OCI-LY7 (cell line): ENCODE data around the gene ICA1L. TPM values are rescaled to one million over a fixed set of nuclear protein-coding genes. Genes with fewer than 3 reads are reported as not detected.

ENCODE experiments used
- BruUV-seq: library from RNA; stranded (reverse); fragments of 400-500 nt; replicated peaks from 2 replicates; lab custom pipeline; 2021; lab: Mats Ljungman, UMichigan
- CTCF ChIA-PET: fragments of 300-600 bp; sonication (Branson Sonifier 250); formaldehyde crosslinking; loops from one replicate; lab custom pipeline; 2022; ENCODE audit warnings: antibody characterized with exemption; ENCODE audit not compliant: unreplicated experiment; lab: Charles Lee
- POLR2A ChIA-PET: fragments of 300-600 bp; sonication (Branson Sonifier 250); formaldehyde crosslinking; loops from one replicate; lab custom pipeline; 2022; ENCODE audit warnings: antibody characterized with exemption; lab: Charles Lee
- DNase-seq: peaks from one replicate; pipeline ENCODE4 v3.0.0-alpha.2; 2015; ENCODE audit warnings: low spot score
- H2AFZ ChIP-seq: fragments of 200-600 bp; sonication (generic), shearing (Covaris generic); 2 replicates; pipeline ENCODE4 v1.6.1; 2014; ENCODE audit warnings: mild to moderate bottlenecking, antibody characterized with exemption, low read length, moderate library complexity
- H3K27ac ChIP-seq: fragments of 200-600 bp; sonication (generic); 2 replicates; pipeline ENCODE4 v1.5.1; 2014; ENCODE audit warnings: mixed run types, low read depth, mild to moderate bottlenecking, moderate library complexity, low read length, inconsistent platforms; ENCODE audit not compliant: poor library complexity, severe bottlenecking
- H3K36me3 ChIP-seq: fragments of 200-600 bp; sonication (generic); 2 replicates; pipeline ENCODE4 v1.6.1; 2014; ENCODE audit warnings: mild to moderate bottlenecking, antibody characterized with exemption, low read length, moderate library complexity, mixed read lengths; ENCODE audit not compliant: insufficient read depth
- H3K4me1 ChIP-seq: fragments of 200-600 bp; sonication (generic); 2 replicates; pipeline ENCODE4 v1.5.1; 2014; ENCODE audit warnings: mild to moderate bottlenecking, low read length; ENCODE audit not compliant: insufficient read depth, poor library complexity, severe bottlenecking
- H3K4me2 ChIP-seq: fragments of 200-600 bp; sonication (generic); 2 replicates; pipeline ENCODE4 v1.6.1; 2014; ENCODE audit warnings: mild to moderate bottlenecking, low read length
- H3K4me3 ChIP-seq: fragments of 200-600 bp; sonication (generic); 2 replicates; pipeline ENCODE4 v1.5.1; 2014; ENCODE audit warnings: mild to moderate bottlenecking, low read depth, low read length; ENCODE audit not compliant: poor library complexity, severe bottlenecking
- H3K79me2 ChIP-seq: fragments of 200-600 bp; sonication (generic); 2 replicates; pipeline ENCODE4 v1.6.1; 2016; ENCODE audit warnings: low read depth, mild to moderate bottlenecking, low read length, moderate library complexity, mixed read lengths; ENCODE audit not compliant: insufficient read depth
- H3K9me2 ChIP-seq: fragments of 200-600 bp; sonication (generic); 2 replicates; pipeline ENCODE4 v1.6.1; 2016; ENCODE audit warnings: mild to moderate bottlenecking, low read length, mixed read lengths; ENCODE audit not compliant: insufficient read depth
- H3K9me3 ChIP-seq: fragments of 200-600 bp; sonication (generic); 2 replicates; pipeline ENCODE4 v1.6.1; 2014; ENCODE audit warnings: mild to moderate bottlenecking, mixed run types, low read length, mixed read lengths
- H4K20me1 ChIP-seq: fragments of 200-600 bp; sonication (generic); 2 replicates; pipeline ENCODE4 v1.6.1; 2014; ENCODE audit warnings: mild to moderate bottlenecking, antibody characterized with exemption, low read length, moderate library complexity, mixed read lengths; ENCODE audit not compliant: insufficient read depth
- EZH2phosphoT487 ChIP-seq: fragments of 200-600 bp; sonication (generic); IDR thresholded peaks from 2 replicates; pipeline ENCODE4 v1.6.1; 2018; ENCODE audit warnings: low read depth, borderline replicate concordance, mild to moderate bottlenecking, mixed run types, antibody characterized with exemption, low read length, moderate library complexity, mixed read lengths
- intact Hi-C: fragments of 100-400 bp; cut with micrococcal nuclease; formaldehyde crosslinking; loops from one replicate; pipeline ENCODE4 v1.10.0; 2022; ENCODE audit not compliant: unreplicated experiment
- total RNA-seq, 2 experiments: library from RNA; depleted of rRNA in 1 of 2; stranded (reverse); fragments of >200 nt in 1 of 2; shearing (Covaris generic) in 1 of 2; gene quantifications; 2 replicates each; pipeline ENCODE4 v1.2.3, GENCODE V29; 2014 to 2022
- TF ChIP-seq, protein P1 (sequence below): fragments of 200-600 bp; sonication (generic); conservative IDR thresholded peaks from 2 replicates; pipeline ENCODE4 v1.5.1; 2014; ENCODE audit warnings: mild to moderate bottlenecking, antibody characterized with exemption, low read length, moderate library complexity, mixed read lengths

The ICA1L gene
- total RNA-seq, 2 experiments from 2014 or later = 5.2 to 11.1 TPM

DNA sequence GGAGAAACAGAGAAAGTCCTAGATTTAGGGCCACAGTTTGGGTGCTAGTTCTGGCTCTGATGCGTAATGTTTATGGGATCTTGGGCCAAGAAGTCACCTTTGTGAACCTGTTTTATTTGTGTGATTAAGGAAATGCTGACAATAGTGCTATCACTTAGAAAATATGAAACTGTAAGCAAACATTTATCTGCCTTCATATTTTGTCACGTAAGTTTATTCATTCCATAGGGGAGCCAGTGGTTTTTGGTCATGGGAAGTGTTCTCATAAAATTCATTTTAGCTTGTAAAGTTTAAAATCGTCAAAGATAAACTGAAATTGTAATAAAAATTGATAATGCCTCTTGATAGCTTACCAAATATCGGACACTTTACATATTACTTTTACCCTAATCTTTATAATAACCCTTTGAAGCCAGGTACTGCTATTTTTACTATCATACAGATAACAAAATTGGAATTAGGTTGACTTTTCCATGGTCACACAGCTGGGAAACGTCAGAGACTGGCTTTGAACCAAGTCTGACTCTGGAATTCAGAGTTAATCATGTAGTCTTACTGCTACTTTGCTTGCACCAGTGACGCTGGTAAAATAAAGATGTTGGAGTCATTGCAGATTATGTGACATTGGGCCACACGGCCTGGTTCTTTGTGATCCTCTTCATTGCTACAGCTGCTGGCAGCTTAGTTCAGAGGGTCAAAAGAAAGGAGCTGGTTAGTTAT, 99.7 kb downstream of the ICA1L start:
- Histone ChIP-seq H3K36me3 (no peaks in the 10 kb centered on the region; the same call in 1 of the 2 replicates), H3K9me3 (no peaks in the 10 kb centered on the region), H3K4me3 (no peak overlapping the region), H3K9me2 (no peaks in the 10 kb centered on the region), H2AFZ (no peak overlapping the region), H3K4me1 (no peaks in the 10 kb centered on the region), H3K27ac (no peak overlapping the region), H4K20me1 (no peaks in the 10 kb centered on the region), H3K79me2 (no peaks in the 10 kb centered on the region), H3K4me2 (no peak overlapping the region)
- intact Hi-C loops = no loop called here
- ChIA-PET POLR2A (interaction anchor here (0.6 to 1.3 kb wide), 2 partner anchors 67 to 1271 kb away, joined by 3 to 6 read pairs; no protein-coding TSS in a partner anchor), CTCF (no interaction called here)
- TF ChIP-seq, protein P1, sequence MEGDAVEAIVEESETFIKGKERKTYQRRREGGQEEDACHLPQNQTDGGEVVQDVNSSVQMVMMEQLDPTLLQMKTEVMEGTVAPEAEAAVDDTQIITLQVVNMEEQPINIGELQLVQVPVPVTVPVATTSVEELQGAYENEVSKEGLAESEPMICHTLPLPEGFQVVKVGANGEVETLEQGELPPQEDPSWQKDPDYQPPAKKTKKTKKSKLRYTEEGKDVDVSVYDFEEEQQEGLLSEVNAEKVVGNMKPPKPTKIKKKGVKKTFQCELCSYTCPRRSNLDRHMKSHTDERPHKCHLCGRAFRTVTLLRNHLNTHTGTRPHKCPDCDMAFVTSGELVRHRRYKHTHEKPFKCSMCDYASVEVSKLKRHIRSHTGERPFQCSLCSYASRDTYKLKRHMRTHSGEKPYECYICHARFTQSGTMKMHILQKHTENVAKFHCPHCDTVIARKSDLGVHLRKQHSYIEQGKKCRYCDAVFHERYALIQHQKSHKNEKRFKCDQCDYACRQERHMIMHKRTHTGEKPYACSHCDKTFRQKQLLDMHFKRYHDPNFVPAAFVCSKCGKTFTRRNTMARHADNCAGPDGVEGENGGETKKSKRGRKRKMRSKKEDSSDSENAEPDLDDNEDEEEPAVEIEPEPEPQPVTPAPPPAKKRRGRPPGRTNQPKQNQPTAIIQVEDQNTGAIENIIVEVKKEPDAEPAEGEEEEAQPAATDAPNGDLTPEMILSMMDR = no peak
- no peak for TF ChIP-seq EZH2phosphoT487
- DNase-seq = no peak
- no TSS peak for BruUV-seq

DNA sequence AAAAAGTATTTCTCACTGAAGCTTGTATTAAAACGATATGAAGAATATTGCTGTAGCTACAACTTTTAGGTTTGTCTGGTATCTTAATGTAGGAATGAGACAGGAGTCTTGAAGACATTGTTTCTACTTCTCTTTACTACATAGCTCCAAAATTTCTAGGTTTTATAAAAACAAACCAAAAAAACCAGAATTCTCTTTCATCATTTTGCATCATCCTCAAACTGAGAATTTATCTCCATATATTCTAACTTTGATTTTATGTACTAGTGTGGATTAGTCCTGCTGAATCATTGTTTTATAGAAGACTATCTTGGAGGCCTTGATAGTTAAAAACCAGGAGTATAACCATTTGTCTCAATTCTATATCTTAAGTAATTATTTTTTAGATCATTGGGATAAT, 100.2 kb downstream of the ICA1L start:
- Histone ChIP-seq H3K79me2 (no peaks in the 10 kb centered on the region), H2AFZ (no peak overlapping the region), H3K36me3 (no peaks in the 10 kb centered on the region; the same call in 1 of the 2 replicates), H3K4me1 (no peaks in the 10 kb centered on the region), H4K20me1 (no peaks in the 10 kb centered on the region), H3K4me3 (no peak overlapping the region), H3K4me2 (no peak overlapping the region), H3K27ac (no peak overlapping the region), H3K9me3 (no peaks in the 10 kb centered on the region), H3K9me2 (no peaks in the 10 kb centered on the region)
- intact Hi-C loops = no loop called here
- ChIA-PET CTCF (interaction anchor here (1.0 kb wide), 1 partner anchor 183 kb away, joined by 4 read pairs; no protein-coding TSS in a partner anchor), POLR2A (interaction anchor here (0.6 to 1.3 kb wide), 3 partner anchors 25 to 1271 kb away, joined by 3 to 6 read pairs (median 3); no protein-coding TSS in a partner anchor)
- DNase-seq = no peak
- TF ChIP-seq, protein P1 = no peak
- no peak for TF ChIP-seq EZH2phosphoT487
- BruUV-seq = no TSS peak

DNA sequence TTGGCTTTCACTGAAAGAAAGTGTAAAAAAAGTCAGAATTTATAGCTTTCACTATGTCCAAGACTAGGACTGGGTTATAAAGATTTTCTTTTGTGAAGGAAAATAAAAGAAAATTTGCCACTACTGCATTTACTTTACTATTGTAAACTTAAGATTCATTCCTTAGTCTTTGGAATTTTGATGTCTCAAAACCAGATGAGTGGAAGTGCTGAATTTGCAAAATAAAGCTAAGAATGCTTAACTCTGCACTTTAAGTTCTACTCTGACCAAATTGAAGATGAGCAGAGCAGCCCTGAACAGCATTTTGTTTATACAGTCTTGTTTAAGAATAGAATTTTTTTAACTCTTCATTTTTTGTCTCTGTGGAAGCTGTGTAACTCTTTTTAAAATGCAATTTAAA, 102.4 kb downstream of the ICA1L start:
- H2AFZ ChIP-seq = no peak overlapping the region
- ChIA-PET CTCF (no interaction called here), POLR2A (interaction anchor here (0.5 to 0.9 kb wide), 5 partner anchors 8 to 1160 kb away, joined by 3 to 4 read pairs (median 3); no protein-coding TSS in a partner anchor)
- no peak overlapping the region for H3K27ac ChIP-seq
- no peaks in the 10 kb centered on the region for H4K20me1 ChIP-seq
- H3K4me3 ChIP-seq = no peak overlapping the region
- H3K36me3 ChIP-seq = no peaks in the 10 kb centered on the region; the same call in 1 of the 2 replicates
- no peak overlapping the region for H3K4me2 ChIP-seq
- no peaks in the 10 kb centered on the region for H3K9me3 ChIP-seq
- no peak for DNase-seq
- no TSS peak for BruUV-seq
- H3K9me2 ChIP-seq = no peaks in the 10 kb centered on the region
- TF ChIP-seq, protein P1 = no peak
- no peak for TF ChIP-seq EZH2phosphoT487
- intact Hi-C loops = no loop called here
- H3K79me2 ChIP-seq = no peaks in the 10 kb centered on the region
- no peaks in the 10 kb centered on the region for H3K4me1 ChIP-seq
